ENCODE measurements around the gene UBTD2.

UBTD2 gene

DNA sequence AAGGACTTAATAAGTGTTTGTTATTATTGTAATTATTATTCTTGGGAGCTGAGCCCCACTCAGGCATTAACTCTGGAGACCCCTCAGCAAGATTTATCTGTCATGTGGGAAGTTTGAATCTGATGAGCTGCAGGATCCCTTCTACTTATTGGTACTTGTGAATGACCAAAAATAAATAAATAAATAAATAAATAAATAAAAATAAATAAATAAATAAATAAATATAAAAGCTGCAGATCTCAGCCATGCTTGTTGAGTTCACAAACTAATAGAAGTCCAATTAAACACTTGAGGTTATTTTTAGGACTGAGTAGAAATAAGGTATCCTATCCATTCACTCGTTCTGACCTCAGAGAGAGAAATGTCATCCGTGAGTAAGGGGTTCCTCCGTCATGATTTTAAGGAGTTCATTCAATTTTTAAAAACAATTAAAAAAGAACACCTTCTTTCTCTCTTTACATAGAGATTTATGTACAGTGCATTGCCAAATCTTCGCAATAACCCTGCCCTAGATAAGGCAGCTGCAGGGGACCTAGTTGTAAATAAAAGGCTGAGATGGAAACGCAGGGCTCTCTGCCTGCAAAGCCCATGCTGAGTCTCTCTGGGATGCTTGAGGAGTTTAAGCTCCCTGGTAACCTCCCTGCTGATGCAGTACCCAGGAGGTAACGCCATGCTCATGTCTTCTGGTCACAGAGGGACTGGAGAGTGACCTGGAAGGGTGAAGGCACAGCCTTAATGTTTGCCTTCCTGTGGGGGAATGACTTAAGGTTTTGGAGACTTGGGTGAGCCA, 88.4 kb downstream of the UBTD2 start:
- no peak for DNase-seq (ENCODE audit: low read depth)
- H3K4me3 ChIP-seq (ENCODE audit: low read length): no peak overlapping the region
- TF ChIP-seq, protein P1, sequence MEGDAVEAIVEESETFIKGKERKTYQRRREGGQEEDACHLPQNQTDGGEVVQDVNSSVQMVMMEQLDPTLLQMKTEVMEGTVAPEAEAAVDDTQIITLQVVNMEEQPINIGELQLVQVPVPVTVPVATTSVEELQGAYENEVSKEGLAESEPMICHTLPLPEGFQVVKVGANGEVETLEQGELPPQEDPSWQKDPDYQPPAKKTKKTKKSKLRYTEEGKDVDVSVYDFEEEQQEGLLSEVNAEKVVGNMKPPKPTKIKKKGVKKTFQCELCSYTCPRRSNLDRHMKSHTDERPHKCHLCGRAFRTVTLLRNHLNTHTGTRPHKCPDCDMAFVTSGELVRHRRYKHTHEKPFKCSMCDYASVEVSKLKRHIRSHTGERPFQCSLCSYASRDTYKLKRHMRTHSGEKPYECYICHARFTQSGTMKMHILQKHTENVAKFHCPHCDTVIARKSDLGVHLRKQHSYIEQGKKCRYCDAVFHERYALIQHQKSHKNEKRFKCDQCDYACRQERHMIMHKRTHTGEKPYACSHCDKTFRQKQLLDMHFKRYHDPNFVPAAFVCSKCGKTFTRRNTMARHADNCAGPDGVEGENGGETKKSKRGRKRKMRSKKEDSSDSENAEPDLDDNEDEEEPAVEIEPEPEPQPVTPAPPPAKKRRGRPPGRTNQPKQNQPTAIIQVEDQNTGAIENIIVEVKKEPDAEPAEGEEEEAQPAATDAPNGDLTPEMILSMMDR (conservative IDR thresholded peaks at IDR 0.05; ENCODE audit: low read length): no peak

DNA sequence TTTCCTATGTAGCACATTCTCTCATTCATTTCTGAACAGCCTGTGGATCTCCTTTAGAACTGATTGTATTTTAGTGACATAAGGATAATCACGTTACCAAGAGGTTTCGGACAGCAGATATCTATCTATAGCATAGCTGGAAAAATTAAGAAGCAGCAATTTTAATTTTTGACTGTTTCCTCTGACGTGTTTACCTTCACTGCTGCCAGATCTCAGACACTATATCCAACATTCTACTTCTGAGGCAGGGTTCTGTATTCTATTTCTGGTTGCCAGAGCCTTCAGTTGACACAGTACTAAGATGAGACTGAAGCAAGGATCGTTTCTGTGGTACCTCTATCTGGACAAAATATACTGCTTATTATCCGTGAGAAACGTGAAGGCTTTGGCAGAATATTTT, 89.7 kb downstream of the UBTD2 start, which contains the start of gene EFCAB9:
Gene EFCAB9, plus strand, starts transcription at position 301 of the 400 bp plus-strand sequence. Its CDS starts 1 bp downstream, at position 302.
- no peak for DNase-seq (ENCODE audit: low read depth)
- no peak within 1 kb of the TSS for H3K4me3 ChIP-seq (ENCODE audit: low read length)
- TF ChIP-seq, protein P1 (conservative IDR thresholded peaks at IDR 0.05; ENCODE audit: low read length): no peak

DNA sequence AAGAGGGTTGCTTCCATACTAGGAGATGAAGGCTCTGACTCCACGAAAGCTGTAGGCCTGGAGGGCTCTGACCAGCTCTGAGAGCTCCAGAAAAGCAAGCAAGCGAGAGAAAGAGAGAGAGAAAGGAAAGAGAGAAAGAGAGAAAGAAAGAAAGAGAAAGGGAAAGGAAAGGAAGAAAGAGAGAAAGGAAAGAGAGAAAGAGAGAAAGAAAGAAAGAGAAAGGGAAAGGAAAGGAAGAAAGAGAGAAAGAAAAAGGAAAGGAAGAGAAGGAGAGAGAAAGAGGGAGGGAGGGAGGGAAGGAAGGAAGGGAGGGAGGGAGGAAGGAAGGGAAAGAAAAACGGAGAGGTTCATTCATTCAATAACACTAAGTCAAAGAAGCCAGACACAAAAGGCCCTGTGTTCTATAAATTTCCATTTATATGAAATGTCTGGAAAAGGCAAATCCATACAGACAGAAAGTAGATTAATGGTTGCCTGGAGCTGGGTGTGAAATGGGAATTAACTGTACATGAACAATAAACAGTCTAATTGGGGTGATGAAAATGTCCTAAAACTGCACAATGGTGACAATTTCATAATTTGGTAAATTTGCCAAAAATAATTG, 93.8 kb downstream of the UBTD2 start:
- H3K4me3 ChIP-seq (ENCODE audit: low read length): no peak overlapping the region
- no peak for DNase-seq (ENCODE audit: low read depth)
- TF ChIP-seq, protein P1 (conservative IDR thresholded peaks at IDR 0.05; ENCODE audit: low read length): no peak

DNA sequence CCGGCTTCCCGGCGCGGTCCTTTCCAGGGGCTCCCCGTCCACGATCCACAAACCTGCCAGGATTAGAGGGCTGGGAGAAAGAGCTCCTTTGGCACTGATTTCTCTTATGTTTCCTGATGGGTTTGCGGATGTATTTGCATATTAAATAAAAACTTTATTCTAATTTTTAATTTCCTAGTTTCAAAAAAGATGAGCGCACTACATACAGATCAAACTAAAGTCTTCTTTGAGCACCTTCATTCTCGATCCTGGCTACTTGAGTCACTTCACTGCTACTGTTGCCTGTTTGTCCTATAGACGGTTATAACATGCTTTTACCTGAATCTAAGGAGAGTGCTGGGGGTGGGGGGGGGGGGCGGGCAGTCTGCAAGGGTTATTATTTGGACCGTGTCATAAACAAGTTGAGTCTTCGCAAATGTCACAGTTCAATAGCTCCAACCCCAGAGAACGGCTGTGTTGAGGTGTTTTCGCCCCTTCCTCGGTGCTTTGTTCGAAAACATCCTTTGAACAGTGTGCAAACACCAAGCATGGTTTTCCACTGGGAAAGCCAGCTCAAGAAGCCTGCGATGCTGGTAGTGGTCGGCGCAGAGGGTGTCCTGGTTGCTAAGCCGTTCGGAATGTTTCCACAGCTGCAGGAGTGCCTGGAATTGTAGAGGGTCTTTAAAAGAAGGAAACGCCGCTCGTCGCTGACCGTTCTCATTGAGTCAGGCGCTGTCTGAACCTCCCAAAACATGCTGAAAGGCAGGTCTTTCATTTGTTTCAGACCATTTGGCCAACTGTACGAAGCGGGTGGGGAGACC, 94.5 kb downstream of the UBTD2 start:
- TF ChIP-seq, protein P1 (conservative IDR thresholded peaks at IDR 0.05; ENCODE audit: low read length): no peak
- DNase-seq (ENCODE audit: low read depth): no peak
- H3K4me3 ChIP-seq (ENCODE audit: low read length): no peak overlapping the region; the same call in 1 of the 2 replicates

DNA sequence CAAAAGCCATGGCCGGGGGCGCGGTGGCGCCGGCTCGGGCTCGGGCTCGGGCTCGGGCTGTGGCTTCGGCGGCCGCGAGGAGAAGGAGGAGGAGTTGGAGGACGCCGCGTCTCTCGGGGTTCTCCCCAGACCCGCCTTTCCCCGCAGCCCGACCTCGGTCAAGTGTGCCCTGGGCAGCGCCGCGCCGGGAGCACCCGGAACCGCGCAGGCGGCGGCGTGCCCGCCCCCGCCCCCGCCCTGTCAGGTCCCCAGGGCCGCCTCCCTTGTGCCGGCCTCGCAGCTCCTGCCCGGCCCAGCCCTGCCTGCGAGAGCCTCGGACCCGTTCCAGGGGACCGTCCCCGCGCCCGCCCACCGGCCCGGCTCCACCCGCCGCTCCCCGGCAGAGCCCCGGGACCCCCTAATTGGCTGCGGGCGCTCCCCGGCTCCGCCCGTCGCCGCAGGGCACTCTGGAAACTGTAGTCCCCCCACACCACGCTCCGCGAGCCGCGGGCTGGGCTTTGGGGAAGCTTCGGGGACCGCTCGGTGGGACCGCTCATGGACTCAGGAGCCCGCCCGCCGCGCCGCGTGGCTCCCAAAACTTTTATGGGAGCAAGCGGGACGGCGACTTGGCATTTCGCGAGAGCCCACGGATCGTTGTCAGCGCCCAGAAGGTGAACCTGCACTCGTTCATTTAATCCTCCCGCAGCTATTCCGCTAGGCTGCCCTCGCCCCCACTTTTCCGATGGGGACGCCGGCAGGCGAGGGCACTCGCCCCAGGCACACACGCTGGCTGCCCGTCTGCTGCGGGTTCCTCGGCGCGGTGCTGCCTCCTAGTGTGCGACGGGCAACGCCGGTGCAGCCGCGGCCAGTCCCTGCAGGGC, 95.3 kb downstream of the UBTD2 start, which contains the start of gene STK10:
Gene STK10, minus strand, starts transcription at position 192 of the 860 bp plus-strand sequence. Its CDS starts 182 bp downstream, at position 10.
- peak; percentile 93 for DNase-seq (ENCODE audit: low read depth)
- TF ChIP-seq, protein P1 (conservative IDR thresholded peaks at IDR 0.05; ENCODE audit: low read length): peak; percentile 69
- peak within 1 kb of the TSS; percentile 94 for H3K4me3 ChIP-seq (ENCODE audit: low read length)
